Parathyroid adenoma (tissue), 2 donors: ENCODE data around the gene RGS10.
"Not testable (repeated sequence)": the region's sequence is repeated elsewhere in the genome, so short reads cannot be mapped to it uniquely, and the experiment has no call there.

ENCODE experiments used
- H2AFZ ChIP-seq: fragments of 300-600 bp; sonication (generic); one replicate; pipeline ENCODE4 v1.7.0; 2017; ENCODE audit warnings: antibody characterized with exemption, mild to moderate bottlenecking
- H3K27ac ChIP-seq: fragments of 300-600 bp; sonication (generic); one replicate; pipeline ENCODE4 v1.7.0; 2017
- H3K27me3 ChIP-seq: fragments of 300-600 bp; sonication (generic); one replicate; pipeline ENCODE4 v1.7.0; 2017; ENCODE audit warnings: low read length; ENCODE audit not compliant: control insufficient read depth, insufficient read depth
- H3K36me3 ChIP-seq: fragments of 300-600 bp; sonication (generic); one replicate; pipeline ENCODE4 v1.7.0; 2017; ENCODE audit warnings: low read length; ENCODE audit not compliant: control insufficient read depth, insufficient read depth
- H3K4me1 ChIP-seq: fragments of 300-600 bp; sonication (generic); one replicate; pipeline ENCODE4 v1.7.0; 2017; ENCODE audit warnings: control low read depth
- H3K4me2 ChIP-seq: fragments of 300-600 bp; sonication (generic); one replicate; pipeline ENCODE4 v1.7.0; 2017; ENCODE audit warnings: low read length
- H3K4me3 ChIP-seq: fragments of 300-600 bp; sonication (generic); one replicate; pipeline ENCODE4 v1.7.0; 2017; ENCODE audit warnings: low read depth, low read length
- H3K79me2 ChIP-seq: fragments of 300-600 bp; sonication (generic); one replicate; pipeline ENCODE4 v1.7.0; 2017; ENCODE audit warnings: control low read depth
- H3K9ac ChIP-seq: fragments of 300-600 bp; sonication (generic); one replicate; pipeline ENCODE4 v1.7.0; 2017; ENCODE audit warnings: mild to moderate bottlenecking
- H3K9me3 ChIP-seq: fragments of 300-600 bp; sonication (generic); one replicate; pipeline ENCODE4 v1.7.0; 2017; ENCODE audit warnings: low read length; ENCODE audit not compliant: control insufficient read depth
- CTCF ChIP-seq: fragments of 300-600 bp; sonication (generic); IDR thresholded peaks from one replicate; pipeline ENCODE4 v1.7.0; 2017; ENCODE audit warnings: antibody characterized with exemption, mild to moderate bottlenecking
- donor health status: primary hyperparathyroidism.

Gene RGS10

DNA sequence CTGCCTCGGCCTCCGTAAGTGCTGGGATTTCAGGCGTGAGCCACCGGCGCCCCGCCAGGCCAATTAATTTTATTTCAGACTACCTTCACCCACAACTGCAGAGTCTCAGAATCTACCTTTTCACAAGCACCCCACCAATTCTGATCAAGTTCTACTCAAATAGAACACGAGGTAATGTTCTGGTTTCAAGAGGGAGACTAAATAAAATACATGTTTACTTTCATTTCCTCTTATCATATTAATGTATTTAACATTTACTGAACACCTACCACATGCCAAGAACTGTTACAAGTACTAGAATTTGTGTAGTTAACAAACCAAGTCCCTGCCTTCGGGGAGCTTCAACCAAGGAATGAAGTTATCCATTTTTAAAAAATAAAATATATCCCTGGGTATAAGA, 25.5 kb upstream of the RGS10 start:
- Histone ChIP-seq H3K36me3 (no peaks in the 10 kb centered on the region), H3K9ac (no peak overlapping the region), H3K27ac (no peak overlapping the region), H3K4me1 (no peaks in the 10 kb centered on the region), H3K4me2 (no peak overlapping the region), H3K4me3 (no peak overlapping the region), H3K27me3 (no peaks in the 10 kb centered on the region), H3K9me3 (no peaks in the 10 kb centered on the region), H3K79me2 (no peaks in the 10 kb centered on the region), H2AFZ (no peak overlapping the region)
- no peak for TF ChIP-seq CTCF

- no peak overlapping the region for H3K9ac ChIP-seq
- H2AFZ ChIP-seq = no peak overlapping the region
- H3K36me3 ChIP-seq = no peaks in the 10 kb centered on the region
- H3K4me3 ChIP-seq = no peak overlapping the region
- H3K9me3 ChIP-seq = no peaks in the 10 kb centered on the region
- H3K27me3 ChIP-seq = no peaks in the 10 kb centered on the region
- no peaks in the 10 kb centered on the region for H3K4me1 ChIP-seq
- H3K4me2 ChIP-seq = no peak overlapping the region
- H3K79me2 ChIP-seq = no peaks in the 10 kb centered on the region
- no peak for TF ChIP-seq CTCF
- no peak overlapping the region for H3K27ac ChIP-seq
Observed at GRCh38 chr10:119562097-119562496, 19.6 kb upstream of the RGS10 start.

GRCh38 chr10:119559511-119559910, 17.0 kb upstream of the RGS10 start:
- not testable (repeated sequence) for H3K4me3 ChIP-seq, H2AFZ ChIP-seq, H3K4me1 ChIP-seq, H3K79me2 ChIP-seq, H3K4me2 ChIP-seq, H3K9ac ChIP-seq, H3K27ac ChIP-seq, H3K9me3 ChIP-seq, H3K36me3 ChIP-seq, H3K27me3 ChIP-seq

GRCh38 chr10:119556081-119556480, 13.6 kb upstream of the RGS10 start:
- not testable (repeated sequence) for H3K4me3 ChIP-seq, H3K9ac ChIP-seq, H2AFZ ChIP-seq, H3K4me2 ChIP-seq, H3K36me3 ChIP-seq, H3K27me3 ChIP-seq, H3K9me3 ChIP-seq, H3K79me2 ChIP-seq, H3K4me1 ChIP-seq, H3K27ac ChIP-seq

DNA sequence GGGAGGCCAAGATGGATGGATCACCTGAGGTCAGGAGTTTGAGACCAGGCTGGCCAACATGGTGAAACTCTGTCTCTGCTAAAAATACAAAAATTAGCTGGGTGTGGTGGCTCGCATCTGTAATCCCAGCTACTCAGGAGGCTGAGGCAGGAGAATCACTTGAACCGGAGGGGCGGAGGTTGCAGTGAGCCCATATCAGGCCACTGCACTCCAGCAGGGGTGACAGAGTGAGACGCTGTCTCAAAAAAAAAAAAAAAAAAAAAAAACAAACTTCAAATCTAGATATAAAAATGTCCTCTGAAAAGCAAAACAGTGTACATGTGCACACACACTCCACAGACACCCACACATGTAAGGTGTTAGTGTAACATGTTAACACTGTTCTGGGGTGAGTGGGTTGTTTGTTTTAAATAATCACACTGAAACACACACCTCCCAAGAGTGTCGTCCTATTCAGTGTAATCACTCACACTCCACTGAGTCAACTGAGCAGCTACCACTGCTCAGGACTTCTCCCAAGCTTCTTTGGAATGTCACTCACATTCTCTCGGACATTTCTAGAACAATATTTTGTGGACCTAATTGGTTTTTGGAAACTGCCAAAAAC, 12.8 kb upstream of the RGS10 start:
- H3K9me3 ChIP-seq = no peaks in the 10 kb centered on the region
- H3K36me3 ChIP-seq = no peaks in the 10 kb centered on the region
- H3K27me3 ChIP-seq = no peaks in the 10 kb centered on the region
- no peak overlapping the region for H3K4me3 ChIP-seq
- no peak overlapping the region for H3K9ac ChIP-seq
- no peak overlapping the region for H2AFZ ChIP-seq
- no peak overlapping the region for H3K4me2 ChIP-seq
- H3K27ac ChIP-seq = no peak overlapping the region
- H3K79me2 ChIP-seq = no peaks in the 10 kb centered on the region
- H3K4me1 ChIP-seq = no peaks in the 10 kb centered on the region
- TF ChIP-seq CTCF = no peak

- no peak overlapping the region for H3K4me2 ChIP-seq
- H3K9ac ChIP-seq = no peak overlapping the region
- no peaks in the 10 kb centered on the region for H3K27me3 ChIP-seq
- H3K36me3 ChIP-seq = no peaks in the 10 kb centered on the region
- no peaks in the 10 kb centered on the region for H3K9me3 ChIP-seq
- no peak overlapping the region for H3K4me3 ChIP-seq
- no peaks in the 10 kb centered on the region for H3K4me1 ChIP-seq
- H2AFZ ChIP-seq = no peak overlapping the region
- TF ChIP-seq CTCF = no peak
- no peak overlapping the region for H3K27ac ChIP-seq
- no peaks in the 10 kb centered on the region for H3K79me2 ChIP-seq
Observed at GRCh38 chr10:119550827-119551226, 8.3 kb upstream of the RGS10 start.
